GM18508 (cell line): ENCODE results near the gene IL11.

Experiments
- ATAC-seq: cut with Tn5 transposase; IDR thresholded peaks from one replicate; pipeline ENCODE4 v1.9.1; 2021; ENCODE audit warnings: moderate number of reproducible peaks; ENCODE audit not compliant: insufficient read depth, unreplicated experiment

The IL11 gene

DNA sequence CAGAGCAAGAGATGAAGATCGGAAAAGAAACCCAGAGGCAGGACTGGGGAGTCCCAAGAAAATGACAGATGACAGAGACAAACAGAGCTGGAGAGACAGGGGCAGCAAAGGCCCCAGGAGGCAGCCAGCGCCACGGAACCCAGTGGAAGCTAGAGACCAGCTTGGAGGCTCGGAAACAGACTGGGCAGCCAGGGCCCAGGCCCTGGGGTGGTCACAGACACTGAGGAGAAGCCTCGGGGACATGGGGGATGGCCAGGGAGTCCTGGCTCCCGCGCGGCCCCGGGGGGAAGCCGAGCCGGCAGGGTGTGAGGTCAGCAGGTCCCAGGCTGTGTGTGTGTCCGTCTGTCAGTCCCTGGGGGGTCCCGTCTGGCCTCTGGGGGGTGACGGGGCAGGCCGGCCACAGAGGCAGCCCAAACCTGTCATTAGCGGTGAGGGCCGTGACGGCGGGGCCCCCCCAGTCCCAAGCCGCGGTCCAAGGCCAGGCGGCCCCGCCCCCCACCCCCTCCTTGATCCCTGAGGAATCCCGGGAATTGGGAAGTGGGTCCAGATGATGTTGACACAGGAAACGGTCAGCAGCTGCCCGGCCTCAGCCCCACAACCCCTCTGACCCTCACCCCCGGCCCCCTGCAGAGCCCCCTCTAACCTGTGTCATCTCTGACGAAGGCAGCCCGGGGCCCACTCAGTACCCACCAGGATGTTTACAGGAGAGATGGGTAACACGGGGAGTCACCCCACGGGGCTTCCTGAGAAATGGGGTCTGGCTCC lies 3.9 kb upstream of the IL11 start:
- no peak for ATAC-seq

DNA sequence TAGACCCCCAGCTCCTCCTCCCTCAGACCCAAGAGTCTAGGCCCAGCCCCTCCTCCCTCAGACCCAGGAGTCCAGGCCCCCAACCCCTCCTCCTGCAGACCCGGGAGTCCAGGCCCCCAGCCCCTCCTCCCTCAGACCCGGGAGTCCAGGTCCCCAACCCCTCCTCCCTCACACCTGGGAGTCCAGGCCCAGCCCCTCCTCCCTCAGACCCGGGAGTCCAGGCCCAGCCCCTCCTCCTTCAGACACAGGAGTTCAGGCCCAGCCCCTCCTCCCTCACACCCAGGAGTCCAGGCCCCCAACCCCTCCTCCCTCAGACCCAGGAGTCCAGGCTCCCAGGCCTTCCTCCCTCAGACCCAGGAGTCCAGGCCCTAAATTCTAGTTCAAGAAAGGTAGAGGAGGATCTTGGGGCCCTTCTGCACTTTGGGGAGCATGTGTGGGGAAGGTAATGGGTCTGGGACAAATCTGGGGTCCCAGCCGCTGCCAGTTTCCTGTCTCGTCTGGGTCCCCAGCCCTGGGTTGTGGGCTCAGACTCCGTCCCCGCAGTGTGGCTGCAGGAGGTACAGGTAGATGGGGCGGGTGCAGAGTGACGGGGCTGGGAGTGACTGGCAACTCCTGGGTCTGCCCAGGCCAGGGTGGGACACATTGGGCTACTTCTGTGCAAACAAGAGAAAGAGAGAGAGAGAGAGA lies 3.2 kb upstream of the IL11 start:
- no peak for ATAC-seq

DNA sequence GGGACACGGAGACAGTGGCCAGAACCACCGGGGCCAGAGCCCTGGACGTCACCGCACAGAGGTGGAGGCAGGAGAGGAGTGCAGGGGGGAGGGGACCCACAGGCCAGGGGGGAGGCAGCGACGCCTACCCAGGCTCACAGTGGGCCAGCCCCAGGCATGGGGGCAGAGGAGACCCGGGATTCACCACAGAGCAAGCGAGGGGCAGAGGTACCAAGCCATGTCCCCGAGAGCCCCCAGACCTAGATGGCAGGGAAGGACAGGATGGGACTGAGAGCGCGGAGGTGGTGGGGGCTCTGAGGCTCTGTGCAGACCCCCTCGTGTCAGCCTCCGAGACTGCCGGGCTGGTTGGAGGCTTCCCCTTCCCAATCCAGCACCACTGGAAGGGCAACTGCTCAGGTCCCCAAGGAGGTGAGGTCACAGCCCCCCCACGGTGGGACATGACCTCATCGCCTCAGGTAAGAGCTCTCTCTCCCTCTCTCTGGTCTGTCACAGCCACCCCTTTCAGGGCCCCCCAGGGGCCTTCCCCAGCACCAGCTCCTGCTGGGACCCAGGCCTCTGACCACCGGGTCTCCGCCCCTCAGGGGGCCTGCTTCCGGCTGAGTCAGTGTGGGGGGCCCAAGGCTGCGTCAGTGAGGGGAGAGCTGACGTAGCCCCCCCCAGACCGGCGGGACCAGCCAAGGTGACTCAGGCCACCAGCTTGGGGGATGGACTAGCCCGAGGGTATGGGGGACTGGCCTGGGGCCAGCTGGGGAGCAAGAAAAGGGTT lies 2.2 kb upstream of the IL11 start:
- ATAC-seq = no peak

DNA sequence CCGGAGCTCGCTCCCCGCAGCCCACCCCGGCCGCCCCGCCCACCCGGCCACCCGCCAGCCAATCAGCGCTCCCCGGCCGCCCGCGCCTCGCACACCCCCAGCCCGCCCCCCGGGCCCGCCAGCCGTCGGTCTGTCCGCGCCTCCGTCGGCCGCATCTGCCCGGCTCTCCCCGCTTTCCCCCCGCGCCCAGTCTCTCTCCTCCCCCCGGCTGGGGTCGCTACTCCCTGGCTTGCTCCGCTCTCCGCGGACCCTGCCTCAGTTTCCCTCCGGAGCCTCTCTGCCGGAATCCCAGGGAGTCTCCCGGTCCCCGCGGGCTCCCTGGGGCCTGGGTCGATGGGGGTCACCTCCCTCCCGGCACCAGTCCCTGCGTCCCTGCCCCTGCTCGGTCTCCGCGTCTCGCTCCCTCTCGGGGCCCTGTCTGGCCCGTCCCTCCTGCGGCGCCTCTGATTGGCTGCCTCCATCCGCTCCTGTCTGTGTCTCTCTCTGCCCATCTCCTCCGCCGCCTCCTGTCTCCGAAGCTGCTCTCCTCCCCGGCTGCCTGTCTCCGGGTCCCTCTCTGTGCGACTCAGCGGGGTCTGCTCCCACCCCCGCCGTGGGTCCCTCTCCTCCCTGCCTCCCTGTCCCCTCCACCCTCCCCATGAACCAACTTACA lies 484 bp downstream of the IL11 start:
- ATAC-seq = no peak

DNA sequence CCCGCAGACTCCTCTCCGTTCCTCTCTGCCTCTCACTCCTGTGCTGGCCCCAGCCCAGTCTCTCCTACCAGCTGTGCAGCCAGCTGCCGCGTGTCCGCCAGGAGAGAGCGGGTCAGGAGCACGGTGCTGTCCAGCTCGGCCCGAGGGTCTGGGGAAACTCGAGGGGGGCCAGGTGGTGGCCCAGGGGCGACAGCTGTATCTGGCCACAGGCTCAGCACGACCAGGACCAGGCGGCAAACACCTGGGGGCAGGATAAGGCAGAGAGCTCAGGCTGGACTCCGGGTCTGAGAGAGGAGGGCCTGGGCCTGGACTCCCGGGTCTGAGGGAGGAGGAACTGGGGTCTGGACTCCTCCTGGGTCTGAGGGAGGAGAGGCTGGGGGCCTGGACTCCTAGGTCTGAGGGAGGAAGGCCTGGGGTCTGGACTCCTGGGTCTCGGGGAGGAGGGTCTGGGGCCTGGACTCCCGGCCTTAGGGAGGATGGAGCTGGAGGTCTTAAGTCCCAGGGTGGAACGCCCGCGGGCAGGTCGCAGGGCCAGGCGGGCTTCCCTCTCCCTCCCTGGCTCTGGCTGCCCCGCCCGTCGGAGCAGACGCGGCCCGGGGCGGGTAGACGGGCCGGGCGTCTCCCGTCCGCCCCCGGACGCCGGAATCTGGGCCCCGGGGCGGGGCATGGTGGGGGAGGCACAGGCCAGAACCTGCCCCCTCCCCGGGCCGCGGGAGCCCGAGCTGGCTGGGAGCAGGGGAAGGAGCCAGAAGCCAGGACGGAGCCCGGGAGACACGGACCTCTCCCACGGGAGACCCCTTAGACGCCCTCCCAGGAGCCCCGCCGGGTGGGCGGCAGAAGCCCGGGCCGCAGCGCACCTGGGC lies 1.3 kb downstream of the IL11 start:
- ATAC-seq = no peak

DNA sequence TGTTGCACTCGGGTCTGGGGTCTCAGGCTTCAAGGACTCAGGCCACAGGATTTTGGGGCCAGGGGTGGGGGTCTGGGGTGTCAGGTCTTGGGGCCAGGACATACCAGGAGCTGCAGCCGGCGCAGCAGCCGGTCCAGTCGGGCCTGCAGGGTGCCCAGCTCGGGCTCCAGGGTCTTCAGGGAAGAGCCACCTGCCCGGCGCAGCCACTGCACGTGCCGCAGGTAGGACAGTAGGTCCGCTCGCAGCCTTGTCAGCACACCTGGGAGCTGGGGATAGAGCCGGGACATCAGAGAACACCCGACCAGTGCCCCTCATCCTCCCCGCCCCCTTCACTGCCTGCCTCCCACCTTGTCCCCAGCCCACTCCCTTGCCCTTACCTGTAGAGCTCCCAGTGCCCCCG lies 2.2 kb downstream of the IL11 start:
- no peak for ATAC-seq

DNA sequence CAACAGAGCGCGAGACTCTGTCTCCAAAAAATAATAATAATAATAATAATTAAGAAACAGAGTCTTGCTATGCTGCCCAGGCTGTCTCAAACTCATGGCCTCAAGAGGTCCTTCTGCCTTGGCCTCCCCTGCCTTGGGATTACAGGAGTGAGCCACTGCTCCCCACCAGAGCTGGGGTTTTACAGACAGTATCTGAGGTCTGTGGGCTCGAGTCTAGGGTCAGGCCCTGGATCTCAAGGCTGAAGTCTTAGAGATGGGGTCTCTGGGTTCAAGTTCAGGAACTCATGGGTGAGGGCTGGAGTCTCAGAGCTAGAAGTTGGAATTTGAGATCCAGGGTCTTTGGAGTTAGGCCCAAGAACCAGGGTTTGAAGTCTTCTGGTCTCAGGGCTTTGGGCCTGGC lies 3.5 kb downstream of the IL11 start:
- ATAC-seq = no peak

DNA sequence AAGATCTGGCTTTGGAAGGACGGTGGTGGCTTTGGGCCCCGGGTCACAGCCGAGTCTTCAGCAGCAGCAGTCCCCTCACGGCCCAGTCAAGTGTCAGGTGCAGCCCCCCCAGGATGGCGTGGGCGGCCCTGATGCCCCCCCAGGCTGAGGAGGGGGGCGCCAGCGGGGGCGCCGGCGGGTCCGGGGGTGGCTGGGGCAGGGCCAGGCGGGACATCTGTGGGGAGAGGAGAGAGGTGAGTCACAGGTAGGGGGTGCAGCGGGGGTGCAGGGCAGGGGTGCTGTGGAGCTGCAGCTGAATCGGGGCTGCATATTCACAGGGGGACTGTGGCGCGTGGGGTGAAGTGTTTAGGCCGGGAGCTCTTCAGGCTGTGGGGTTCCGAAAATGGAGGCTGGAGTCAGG lies 4.3 kb downstream of the IL11 start:
- ATAC-seq = no peak

DNA sequence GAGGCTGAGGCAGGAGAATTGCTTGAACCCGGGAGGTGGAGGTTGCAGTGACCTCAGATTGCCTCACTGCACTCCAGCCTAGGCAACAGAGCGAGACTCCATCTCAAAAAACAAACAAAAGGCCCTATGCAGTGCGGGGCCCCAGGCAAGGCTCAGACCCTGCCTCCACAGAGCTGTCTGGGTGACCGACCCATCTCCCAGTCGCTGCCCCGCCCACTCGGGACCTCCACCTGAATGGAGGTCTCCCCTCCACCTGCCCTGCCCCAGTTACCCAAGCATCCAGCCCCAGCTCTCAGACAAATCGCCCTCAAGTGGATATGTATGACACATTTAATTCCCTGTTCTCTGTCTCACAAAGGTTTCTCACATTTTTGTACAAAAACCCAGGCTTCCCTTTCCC lies 5.0 kb downstream of the IL11 start:
- no peak for ATAC-seq

DNA sequence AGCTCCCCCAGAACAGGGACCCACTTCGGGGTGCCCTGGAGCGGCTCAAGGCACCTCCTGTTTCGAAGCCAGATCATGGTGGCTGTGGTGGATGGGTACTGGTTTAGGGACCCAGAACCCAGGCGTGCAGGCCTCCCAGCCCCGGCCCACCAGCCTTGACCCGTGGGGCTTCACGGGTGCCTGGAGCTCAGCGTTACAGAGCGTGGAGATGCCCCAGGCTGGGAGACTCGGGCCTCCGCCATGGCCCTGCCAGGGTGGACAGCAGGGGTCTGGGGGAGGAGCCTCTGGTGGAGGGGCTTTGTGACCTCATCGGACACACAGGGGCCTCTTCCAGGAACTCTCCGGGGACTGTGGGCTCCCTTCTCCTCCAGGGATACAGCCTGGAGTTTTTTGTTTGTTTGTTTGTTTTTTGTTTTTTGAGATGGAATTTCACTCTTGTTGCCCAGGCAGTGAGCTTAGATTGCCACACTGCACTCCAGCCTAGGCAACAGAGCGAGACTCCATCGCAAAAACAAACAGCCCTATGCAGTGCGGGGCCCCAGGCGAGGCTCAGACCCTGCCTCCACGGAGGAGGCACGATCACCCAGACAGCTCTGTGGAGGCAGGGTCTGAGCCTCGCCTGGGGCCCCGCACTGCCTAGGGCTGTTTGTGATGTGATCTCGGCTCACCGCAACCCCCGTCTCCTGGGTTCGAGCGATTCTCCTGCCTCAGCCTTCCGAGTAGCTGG lies 7.1 kb downstream of the IL11 start, which contains the start of gene GARIN5B:
Gene GARIN5B, minus strand, starts transcription at position 271 of the 727 bp plus-strand sequence. Its CDS starts 194 bp downstream, at position 77.
- ATAC-seq = no peak

DNA sequence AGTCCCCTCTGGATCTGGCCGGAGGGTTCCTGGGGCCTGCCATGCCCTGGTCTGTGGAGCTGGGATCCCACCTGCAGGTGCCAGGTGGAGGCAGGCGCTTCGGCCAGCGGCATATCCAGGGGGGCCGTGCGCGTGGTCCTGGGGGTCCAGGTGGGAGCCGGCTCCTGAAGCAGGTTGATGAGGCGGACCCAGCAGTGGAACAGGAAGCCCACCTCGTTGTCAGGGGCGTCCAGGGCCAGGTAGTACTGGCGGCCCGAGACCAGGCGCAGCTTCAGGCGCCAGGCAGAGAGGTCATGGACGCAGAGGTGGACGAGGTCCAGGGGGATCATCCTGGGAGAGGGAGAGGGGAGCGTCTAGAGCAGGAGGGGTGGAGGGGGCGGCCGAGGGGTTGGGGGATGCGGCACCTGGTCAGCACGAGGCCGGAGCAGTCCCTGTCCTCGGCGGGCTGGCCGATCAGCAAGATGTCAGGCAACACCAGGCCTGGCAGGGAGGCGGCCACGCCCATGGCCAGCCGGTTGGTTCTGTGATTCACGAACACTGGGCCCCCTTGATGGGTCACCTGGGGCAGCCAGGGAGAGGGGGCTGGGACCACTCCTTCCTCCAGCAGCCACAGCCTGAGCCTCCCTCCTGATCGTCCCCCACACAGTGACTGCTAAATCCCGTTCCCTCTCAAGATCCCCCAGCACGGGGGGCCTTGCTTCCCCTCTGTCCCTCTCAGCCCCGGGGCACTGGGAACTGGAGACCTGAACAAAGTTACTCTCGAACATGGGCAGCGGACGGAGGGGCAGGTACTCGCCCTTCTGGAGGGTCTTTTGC lies 7.9 kb downstream of the IL11 start:
- ATAC-seq = no peak

DNA sequence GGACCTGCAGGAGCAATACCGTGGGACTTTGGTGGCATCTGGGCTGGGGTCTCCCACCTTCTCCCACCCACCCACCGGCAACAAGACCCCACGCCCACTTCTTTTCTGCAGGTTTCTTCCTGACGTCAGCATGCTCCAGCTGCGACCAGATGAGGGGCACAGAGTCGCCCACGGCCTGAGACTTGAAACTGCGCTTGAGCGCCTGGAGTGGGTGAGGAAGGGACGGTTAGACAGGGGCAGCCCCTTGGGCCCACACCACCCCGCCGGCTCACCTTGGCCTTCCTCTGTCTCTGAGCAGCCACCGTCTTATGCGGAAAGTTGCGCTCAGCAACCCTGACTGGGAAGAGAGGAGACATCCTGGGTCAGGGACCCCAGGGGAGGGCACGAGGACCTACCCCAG lies 9.4 kb downstream of the IL11 start:
- ATAC-seq = no peak

DNA sequence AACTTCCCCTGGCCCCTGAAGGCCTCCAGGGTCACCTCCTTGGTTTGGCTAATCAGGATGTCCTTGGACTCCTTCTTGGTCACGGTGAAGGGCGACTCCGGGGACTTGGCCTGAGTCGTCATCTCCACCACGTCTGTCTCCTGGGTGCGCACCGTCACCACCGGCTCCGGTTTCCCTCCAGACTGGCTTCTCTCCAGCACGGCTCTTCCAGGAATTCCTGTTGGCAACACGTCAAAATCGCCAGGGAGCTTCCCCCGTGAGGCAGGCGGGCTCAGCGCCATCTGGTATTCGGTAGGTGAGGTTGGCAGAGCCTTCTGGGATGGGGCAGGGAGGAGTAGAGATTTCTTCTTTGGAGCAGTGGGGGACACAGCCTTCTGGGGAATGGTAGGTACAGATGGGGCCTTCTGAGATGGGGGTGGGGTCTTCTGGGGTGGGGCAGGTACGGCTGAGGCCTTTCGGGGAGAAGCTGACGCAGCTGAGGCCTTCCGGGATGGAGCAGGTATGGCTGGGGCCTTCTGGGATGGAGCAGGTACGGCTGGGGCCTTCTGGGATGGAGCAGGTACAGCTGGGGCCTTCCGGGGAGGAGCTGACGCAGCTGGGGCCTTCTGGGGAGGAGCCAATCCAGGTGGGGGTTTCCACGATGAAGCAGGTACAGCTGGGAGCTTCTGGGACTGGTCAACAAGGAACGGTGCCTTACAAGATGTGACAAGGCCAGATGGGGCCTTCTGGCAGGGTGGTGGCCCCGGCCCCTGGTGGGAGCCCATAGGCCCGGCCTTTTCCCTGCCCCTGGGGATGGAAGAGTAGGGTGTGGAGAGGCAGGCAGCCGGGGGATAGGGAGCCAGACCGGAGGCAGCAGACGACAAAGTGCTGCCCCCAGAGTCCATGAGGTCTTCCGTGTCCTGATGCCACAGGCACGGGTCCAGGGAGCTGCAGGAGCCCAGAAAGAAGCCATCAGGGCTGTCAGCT lies 11.0 kb downstream of the IL11 start:
- ATAC-seq = no peak

DNA sequence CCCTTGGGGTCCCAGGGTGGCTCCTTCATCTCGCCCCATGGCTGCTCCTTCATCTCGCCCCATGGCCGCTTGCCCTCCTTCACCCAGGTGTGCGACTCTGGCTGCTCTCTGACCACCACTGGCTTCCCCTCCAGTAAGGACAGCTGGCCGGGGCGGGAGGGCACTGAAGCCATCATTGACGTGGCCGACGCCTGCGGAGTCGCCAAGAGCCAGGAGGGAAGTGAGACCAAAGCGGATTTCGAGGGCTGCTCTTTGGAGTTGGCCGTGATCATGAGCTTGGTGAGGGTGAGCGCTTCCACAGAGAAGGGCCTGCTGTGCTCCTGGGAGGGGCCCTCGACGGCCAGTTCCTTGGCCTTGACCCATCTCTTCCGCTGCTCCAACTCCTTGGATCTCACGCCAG lies 11.8 kb downstream of the IL11 start:
- no peak for ATAC-seq

DNA sequence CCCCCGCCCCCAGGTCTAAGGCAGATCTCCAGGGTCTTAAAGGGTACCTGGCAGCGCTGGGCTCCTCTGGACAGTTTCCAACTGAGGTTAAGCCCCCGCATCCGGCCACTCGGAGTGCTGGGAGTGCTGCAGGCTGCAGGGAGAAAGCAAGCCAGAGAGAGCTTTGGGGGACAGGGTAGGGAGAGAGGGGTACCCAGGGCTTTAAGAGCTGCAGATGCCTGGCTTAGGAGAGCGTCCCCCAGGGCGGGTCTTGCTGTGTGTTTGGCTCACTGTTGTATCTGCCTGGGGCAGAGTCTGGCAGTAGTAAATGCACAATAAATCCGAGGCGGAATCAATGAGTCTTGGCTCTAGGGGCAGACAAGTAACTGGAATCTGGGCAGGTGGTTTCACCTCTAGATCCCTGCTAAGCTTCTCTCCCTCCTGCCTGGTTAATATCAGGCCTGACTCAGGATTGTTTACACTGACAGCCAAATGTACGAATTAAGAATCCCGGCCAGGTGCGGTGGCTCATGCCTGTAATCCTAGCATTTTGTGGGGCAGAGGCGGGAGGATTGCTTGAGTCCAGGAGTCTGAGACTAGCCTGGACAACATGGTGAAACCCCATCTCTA lies 14.9 kb downstream of the IL11 start:
- no peak for ATAC-seq

DNA sequence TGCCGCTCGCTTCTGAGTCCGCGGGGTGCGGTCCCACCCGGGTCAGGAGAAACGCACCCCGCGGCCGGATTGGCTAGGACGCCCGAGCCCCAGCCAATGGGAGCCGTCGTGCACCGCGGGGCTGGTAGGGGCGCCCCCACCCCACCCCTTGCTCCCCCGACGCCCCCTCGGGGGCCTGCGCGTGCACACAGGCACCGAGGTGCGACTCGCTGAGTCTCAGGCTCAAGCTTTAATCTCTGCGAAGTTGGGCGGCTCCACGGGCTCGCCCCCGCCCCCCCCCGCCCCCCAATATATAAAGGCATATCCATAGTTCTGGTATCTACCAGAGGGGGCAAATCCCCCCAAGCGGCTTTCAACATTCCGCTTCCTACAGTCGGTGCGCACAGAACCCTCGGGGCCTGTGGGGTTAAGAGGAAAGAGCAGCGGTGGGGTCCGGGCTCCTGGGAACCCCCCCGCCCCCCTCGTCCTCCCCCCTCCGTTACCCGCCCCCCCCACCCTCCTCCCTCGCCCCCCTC lies 15.5 kb downstream of the IL11 start, which contains the start of gene COX6B2:
Gene COX6B2, minus strand, starts transcription at position 22 of the 515 bp plus-strand sequence. CDS start 198 bp downstream, outside the sequence.
- no peak for ATAC-seq
